ENCODE results near the gene R3HDM1. TPM values are rescaled to one million over a fixed set of nuclear protein-coding genes. Genes with fewer than 3 reads are reported as not detected.

The R3HDM1 gene
- total RNA-seq, 4 donors from 2014 or later: 9.7 to 17.5 (median 11.3) TPM

DNA sequence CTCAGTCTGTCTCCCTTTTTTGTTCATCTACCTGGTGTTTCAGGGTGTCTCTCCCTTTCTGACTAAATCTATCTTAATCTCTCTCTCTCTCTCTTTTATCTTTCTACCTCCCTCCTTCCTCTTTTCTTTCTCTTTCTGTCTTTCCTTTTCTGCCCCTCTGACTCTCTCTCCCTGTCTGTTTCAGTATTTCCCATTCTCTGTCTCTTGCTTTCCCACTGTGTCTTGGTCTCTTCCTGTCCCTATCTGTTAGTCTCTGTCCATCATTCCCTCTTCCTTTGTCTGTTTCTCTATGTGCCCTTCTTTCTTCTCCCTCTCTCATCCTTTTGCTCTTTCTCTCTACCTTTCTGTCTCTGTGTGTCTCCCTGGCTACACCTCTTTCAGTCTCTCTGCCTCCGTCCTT, 56.7 kb downstream of the R3HDM1 start:
- WGBS, 2 donors: 80 to 88% methylated on average over 1 of the region's 1 CpG
- intact Hi-C loops (cut with DNase I; ENCODE audit: low total_unique reads): no loop called here
- no peak for TF ChIP-seq POLR2A (IDR thresholded peaks at IDR 0.05)
- TF ChIP-seq, protein P1, sequence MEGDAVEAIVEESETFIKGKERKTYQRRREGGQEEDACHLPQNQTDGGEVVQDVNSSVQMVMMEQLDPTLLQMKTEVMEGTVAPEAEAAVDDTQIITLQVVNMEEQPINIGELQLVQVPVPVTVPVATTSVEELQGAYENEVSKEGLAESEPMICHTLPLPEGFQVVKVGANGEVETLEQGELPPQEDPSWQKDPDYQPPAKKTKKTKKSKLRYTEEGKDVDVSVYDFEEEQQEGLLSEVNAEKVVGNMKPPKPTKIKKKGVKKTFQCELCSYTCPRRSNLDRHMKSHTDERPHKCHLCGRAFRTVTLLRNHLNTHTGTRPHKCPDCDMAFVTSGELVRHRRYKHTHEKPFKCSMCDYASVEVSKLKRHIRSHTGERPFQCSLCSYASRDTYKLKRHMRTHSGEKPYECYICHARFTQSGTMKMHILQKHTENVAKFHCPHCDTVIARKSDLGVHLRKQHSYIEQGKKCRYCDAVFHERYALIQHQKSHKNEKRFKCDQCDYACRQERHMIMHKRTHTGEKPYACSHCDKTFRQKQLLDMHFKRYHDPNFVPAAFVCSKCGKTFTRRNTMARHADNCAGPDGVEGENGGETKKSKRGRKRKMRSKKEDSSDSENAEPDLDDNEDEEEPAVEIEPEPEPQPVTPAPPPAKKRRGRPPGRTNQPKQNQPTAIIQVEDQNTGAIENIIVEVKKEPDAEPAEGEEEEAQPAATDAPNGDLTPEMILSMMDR (IDR thresholded peaks at IDR 0.05): no peak
- no peak for DNase-seq (ENCODE audit: low spot score in 2 of 2)
- H3K4me3 ChIP-seq (ENCODE audit: low read depth, poor library complexity, severe bottlenecking): no peak overlapping the region

DNA sequence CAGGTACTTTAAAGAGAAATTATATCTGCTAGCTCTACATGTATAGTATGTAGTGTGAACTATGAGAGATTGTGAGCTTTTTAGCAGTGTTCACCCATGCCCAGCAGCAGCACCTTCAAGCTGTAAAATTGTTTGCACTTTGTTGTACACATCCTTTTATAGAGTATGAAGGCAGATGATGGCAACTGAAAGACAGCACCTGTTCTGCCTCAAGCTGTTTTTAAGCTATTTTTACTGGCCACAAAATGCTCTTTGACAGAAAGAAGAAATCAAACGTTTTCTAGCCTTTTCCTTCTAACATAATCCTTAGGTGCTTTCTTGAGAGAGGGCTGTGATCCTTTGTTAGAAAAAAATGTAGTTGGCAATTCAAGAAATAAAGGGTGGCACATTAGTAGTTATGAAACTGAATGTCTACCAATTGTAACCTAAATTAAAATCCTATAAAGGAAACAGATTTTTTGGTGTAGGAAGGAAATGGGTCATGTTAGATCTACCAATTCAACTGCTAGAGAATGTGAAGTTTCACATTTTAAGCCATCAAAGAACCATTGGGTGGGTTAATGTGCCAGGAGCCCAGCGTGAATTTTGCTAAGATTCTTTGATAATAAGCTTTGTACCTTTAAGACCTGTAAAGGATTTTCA, 59.5 kb downstream of the R3HDM1 start:
- intact Hi-C loops (cut with DNase I; ENCODE audit: low total_unique reads): no loop called here

DNA sequence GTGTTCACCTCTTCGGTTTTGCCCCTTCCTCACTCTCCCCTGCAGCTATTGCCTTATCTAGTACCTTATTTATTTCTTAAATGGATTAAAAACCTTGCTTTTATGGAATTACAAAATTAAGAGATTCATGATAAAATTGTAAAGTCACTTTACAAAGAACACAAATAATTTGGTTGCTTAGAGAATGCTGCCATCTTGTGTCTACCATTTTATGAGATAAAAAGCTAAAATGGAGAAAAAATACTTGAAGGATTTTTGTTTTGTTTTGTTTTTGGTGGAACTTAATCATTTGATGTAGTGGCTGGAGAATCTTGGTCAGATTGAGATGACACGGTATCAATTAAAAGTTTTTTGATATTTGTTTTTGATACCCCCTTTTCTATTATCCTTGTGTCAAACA, 69.6 kb downstream of the R3HDM1 start:
- 86 to 93% methylated on average over 2 of the region's 2 CpGs for WGBS, 2 donors
- intact Hi-C loops (cut with DNase I; ENCODE audit: low total_unique reads): no loop called here
- H3K4me3 ChIP-seq (ENCODE audit: low read depth, poor library complexity, severe bottlenecking): no peak overlapping the region
- TF ChIP-seq, protein P1 (IDR thresholded peaks at IDR 0.05): no peak
- no peak for TF ChIP-seq POLR2A (IDR thresholded peaks at IDR 0.05)
- no peak for DNase-seq (ENCODE audit: low spot score in 2 of 2)

More for the DNA sequence above, 59.5 kb downstream of the R3HDM1 start:
- 53 to 61% methylated on average over 2 of the region's 2 CpGs for WGBS, 2 donors
- TF ChIP-seq, protein P1 (IDR thresholded peaks at IDR 0.05): no peak
- TF ChIP-seq POLR2A (IDR thresholded peaks at IDR 0.05): no peak
- H3K4me3 ChIP-seq (ENCODE audit: low read depth, poor library complexity, severe bottlenecking): no peak overlapping the region
- DNase-seq (ENCODE audit: low spot score in 2 of 2): no peak

DNA sequence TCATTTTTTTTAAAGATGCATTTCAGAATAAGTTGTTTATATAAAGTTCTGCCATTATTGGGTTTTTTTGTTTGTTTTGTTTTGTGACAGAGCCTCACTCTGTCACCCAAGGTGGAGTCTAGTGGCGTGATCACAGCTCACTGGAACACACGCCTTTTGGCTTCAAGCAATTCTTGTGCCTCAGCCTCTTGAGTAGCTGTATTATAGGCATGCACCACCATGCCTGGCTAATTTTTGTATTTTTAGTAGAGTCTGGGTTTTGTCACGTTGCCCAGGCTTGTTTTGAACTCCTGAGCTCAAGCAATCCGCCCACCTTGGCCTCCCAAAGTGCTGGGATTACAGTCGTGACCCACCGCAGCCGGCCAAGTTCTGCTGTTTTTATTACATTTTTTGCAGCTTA, 72.3 kb downstream of the R3HDM1 start:
- no peak for TF ChIP-seq POLR2A (IDR thresholded peaks at IDR 0.05)
- TF ChIP-seq, protein P1 (IDR thresholded peaks at IDR 0.05): no peak
- DNase-seq (ENCODE audit: low spot score in 2 of 2): no peak
- no peak overlapping the region for H3K4me3 ChIP-seq (ENCODE audit: low read depth, poor library complexity, severe bottlenecking)
- 42 to 43% methylated on average over 7 of the region's 7 CpGs for WGBS, 2 donors
- intact Hi-C loops (cut with DNase I; ENCODE audit: low total_unique reads): no loop called here

DNA sequence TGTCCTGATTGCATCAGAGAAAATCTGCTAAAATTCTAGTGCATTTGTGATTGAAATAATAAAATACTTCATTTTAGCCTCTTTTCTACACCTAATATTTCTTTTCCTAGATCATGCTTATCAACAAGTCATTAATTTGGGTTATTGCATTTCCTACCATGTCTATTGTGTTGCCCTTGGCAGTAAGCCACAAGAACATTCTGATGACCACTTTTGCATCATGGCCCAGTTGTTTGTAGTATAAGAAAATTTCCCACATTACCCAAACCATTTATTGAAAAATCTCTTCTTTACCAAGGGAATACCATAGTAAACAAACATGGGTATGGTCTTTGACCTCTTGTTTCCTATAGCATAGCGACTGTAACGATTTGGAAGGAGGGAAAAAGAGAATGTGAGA, 76.3 kb downstream of the R3HDM1 start:
- TF ChIP-seq, protein P1 (IDR thresholded peaks at IDR 0.05): no peak
- TF ChIP-seq POLR2A (IDR thresholded peaks at IDR 0.05): no peak
- no peak overlapping the region for H3K4me3 ChIP-seq (ENCODE audit: low read depth, poor library complexity, severe bottlenecking)
- 85 to 88% methylated on average over 2 of the region's 2 CpGs for WGBS, 2 donors
- DNase-seq (ENCODE audit: low spot score in 2 of 2): no peak
- intact Hi-C loops (cut with DNase I; ENCODE audit: low total_unique reads): no loop called here

DNA sequence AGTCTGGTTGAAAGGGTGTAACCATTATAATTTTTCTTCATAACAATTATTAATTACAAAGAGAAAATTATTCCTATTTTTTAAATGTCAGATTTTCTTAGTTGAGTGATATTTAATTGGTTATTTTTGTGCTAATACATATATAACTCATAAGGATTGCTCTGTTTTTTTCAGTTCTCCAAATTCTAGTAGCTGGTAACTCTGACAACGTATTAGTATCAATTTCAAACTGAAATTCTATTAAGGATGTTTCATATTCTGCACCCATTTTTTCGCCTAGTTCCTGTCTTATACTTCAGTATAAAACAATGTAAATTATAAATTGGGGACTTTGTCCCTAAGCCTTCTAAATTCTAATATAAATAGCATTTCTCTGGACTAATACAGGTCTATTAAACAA, 81.0 kb downstream of the R3HDM1 start:
- intact Hi-C loops (cut with DNase I; ENCODE audit: low total_unique reads): no loop called here
- TF ChIP-seq, protein P1 (IDR thresholded peaks at IDR 0.05): no peak
- TF ChIP-seq POLR2A (IDR thresholded peaks at IDR 0.05): no peak
- DNase-seq (ENCODE audit: low spot score in 2 of 2): no peak
- H3K4me3 ChIP-seq (ENCODE audit: low read depth, poor library complexity, severe bottlenecking): no peak overlapping the region
- 95 to 97% methylated on average over 2 of the region's 2 CpGs for WGBS, 2 donors

Measured in lower leg skin (tissue), 4 donors.